Activated CD8-positive, alpha-beta memory T cell treated with anti-CD3 and anti-CD28 coated beads for 24 hours (primary cell): ENCODE results near the gene ARHGEF3.

Experiments used
- DNase-seq: peaks from one replicate; pipeline ENCODE4 v3.0.0-alpha.2; 2020

The ARHGEF3 gene

GRCh38 chr3:56801662-56802377 is at the start of gene ARHGEF3:
ARHGEF3 (minus strand) TSS chr3:56801949; CDS start chr3:56801798, 151 bp downstream.
- DNase-seq = peak; percentile 98

- no peak for DNase-seq
Measured at GRCh38 chr3:56849698-56850097, 47.9 kb upstream of the ARHGEF3 start.

DNA sequence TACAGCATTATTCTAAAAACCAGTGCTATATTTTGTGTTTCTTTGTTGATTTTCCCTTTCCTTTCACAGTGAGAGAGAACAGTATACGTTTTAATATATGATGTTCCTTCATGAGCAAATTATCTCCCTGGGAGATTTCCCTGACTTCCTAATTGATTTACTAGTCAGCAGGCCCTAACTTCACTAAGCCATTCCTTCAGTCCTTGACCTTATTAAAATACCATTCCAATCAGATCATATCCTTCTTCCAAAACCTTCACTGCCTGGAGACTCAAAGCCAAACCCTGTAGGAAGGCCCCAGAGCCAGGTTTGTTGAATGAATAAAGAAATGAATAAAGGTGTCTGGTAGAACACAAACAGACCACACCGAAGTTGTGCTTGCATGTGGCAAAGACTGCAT is 43.8 kb upstream of the ARHGEF3 start:
- DNase-seq = no peak

DNA sequence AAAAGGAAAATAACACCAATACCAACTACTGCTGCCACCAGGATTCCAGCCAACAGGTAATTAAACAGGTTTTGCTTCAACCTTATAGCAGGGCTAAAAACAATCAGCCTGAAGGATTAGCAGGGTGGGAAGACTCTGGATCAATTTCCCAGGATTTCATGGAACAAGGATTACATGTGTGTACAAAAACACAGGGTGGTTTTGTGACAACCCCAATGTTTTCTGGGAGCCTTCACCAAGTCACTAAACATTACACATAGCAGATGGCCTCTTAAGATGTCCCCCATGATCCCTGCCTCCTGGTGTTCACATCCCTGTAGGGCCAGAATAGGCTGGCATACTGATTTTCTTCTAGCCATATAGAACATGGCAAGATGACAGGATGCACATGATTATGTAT is 42.8 kb upstream of the ARHGEF3 start:
- no peak for DNase-seq

GRCh38 chr3:56839784-56840715 is 38.3 kb upstream of the ARHGEF3 start:
- DNase-seq = no peak

GRCh38 chr3:56838448-56838847 is 36.7 kb upstream of the ARHGEF3 start:
- no peak for DNase-seq

DNA sequence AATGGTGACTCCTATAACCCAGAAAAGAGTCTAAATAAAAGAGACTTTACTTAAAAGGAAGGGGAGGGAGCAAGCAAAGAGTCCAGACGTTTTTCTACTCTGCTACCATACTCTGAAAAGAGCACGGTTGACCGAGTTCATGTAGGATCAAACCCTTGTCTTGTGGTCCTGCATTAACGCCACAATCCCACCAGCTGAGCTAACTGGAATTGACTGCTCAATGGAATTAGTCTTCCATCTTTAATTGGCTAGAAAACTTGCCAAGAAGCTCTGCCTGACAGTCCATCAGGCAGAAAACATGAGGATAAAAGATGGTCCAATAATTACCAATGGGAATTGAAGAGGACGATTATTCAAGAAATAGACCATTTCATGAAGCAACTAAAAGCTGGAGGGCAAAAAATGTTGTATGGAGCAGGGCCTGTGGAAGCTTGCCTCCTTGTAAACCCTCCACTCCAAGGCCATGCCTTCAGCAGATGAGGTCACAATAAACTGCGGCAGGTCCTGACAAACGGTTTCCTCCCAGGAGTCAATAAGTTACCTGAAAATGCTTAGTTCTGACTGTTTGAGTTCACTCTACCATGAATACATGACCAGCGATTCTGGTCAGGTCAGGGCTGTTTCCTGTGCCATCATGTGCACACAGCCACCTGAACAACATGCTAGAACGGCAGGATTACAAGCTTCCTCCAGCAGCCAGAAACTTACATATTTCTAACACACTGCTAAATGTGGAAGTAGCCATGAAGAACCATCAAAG is 35.6 kb upstream of the ARHGEF3 start:
- no peak for DNase-seq

DNA sequence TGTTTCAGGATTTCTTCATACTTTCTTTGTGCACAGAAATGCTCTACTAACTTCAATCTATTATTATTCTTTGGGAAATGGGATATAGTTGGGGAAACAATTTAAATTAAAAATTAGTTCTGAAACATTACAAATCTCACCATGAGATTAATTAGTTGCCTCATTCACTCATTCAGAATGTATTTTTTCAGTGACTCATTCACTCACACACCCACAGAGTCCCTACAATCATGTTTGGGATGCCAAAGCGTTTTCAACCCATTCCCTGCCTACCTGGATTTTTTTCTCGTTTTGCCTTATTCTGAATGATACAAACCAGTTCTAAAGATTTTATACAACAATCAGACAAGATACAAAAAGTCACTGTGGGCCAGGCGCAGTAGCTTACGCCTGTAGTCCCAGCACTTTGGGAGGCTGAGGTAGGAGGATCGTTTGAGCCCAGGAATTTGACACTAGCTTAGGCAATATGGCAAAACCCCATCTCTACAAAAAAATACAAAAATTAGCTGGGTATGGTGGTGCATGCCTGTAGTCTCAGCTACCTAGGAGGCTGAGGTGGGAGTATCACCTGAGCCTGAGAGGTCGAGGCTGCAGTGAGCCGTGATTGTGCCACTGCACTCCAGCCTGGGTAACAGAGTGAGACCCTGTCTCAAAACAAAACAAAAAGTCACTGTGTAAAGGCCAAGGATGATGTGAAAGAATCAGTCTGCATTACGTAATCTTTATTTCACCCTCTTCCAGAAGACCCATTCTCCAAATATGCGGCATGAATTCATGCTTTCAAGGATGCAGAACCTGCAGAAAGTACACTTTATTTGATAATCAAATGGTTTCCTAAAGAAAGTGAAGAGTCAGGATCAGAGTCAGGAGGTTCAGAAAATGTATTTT is 34.8 kb upstream of the ARHGEF3 start:
- no peak for DNase-seq

- DNase-seq = no peak
Measured at GRCh38 chr3:56835650-56836227, 34.0 kb upstream of the ARHGEF3 start.

- no peak for DNase-seq
Measured at GRCh38 chr3:56833536-56833935, 31.8 kb upstream of the ARHGEF3 start.

DNA sequence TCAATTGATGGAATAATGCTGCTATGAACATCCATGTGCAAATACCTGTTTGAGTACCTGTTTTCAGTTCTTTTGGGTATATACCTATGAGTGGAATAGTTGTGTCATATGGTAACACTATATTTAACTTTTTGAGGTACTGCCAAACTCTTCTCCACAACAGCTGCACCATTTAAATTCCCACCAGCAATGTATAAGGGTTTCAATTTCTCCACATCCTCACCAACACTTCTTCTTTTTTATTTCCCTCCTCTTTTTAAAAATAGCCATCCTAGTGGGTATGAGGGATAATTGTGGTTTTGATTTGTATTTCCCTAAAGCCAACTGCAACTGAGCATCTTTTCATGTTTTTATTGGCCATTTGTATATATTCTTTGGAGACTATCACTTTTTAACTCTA is 31.3 kb upstream of the ARHGEF3 start:
- DNase-seq = no peak

DNA sequence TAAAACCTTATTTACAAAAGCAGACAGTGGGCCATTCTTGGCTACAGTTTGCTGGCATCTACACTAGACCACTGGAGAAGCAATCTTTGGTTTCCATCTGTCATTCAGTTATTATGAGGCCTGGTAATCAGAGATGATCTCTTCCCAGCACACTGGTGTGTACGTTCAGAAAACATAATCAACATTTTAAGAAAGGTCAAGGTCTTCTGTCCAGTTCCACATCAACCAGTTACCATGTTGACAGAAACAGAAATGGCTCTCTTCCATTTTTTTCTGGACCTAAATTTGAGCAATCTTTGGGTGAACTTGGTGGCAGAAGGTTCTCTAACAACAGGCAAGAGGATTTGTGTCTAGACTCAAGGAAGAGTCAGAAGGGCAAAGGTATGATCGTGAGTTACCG is 29.8 kb upstream of the ARHGEF3 start:
- DNase-seq = no peak

GRCh38 chr3:56830884-56831283 is 29.1 kb upstream of the ARHGEF3 start:
- no peak for DNase-seq

DNA sequence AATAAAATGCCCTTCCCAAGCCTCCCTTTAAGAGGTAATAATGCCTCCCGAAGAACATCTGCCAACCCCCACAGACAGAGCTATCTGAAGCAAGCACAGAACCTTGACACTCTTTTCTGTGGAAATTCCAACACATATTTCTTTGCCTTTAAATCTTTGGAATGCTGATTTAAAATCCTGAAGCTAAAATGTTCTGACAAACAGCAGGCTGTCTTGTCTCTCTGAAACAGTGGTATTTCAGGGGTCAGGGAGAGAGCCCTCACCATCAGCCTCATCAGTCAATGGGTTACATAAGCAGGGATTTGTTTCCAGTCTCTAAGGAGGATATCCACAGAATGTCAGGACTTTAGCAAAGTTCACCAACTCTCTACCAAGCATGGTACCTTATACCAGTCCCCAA is 27.8 kb upstream of the ARHGEF3 start:
- no peak for DNase-seq

DNA sequence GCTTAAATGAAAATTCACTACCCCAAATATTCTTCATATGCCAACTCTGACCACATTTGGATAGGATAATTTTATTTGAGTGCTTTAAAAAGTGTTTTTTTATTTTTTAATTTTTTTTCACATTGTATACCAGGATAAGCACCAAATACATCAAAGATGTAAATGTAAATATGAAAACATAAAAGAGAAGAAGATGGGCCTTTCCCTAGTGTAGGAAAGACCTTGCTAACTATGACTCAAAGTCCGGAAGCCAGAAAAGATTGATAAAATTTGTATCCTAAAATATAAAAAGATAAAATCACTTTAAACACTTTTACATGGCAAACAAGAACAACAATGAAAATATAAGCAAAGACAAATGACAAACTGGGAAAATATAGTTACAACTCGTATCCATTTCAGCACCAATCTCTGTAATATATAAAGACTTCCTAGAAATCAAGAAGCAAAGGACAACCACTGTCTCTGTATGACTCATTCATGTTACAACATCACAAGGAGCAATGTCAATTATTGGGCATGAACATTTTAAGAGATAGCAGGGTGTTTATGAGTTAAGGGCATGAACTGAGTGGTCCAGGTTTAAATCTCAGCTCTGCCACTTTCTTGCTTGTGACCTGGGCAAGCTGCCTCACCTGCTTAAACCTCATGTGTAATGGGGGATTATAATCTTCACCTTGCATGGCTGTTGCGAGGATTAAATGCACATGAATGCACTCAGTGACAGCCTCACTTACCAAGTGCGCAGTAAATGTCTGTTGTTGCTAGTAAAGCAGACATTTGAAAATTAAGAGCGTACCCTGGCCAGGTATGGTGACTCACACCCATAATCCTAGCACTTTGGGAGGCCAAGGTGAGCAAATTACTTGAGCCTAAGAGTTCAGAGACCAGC is 25.3 kb upstream of the ARHGEF3 start:
- no peak for DNase-seq

DNA sequence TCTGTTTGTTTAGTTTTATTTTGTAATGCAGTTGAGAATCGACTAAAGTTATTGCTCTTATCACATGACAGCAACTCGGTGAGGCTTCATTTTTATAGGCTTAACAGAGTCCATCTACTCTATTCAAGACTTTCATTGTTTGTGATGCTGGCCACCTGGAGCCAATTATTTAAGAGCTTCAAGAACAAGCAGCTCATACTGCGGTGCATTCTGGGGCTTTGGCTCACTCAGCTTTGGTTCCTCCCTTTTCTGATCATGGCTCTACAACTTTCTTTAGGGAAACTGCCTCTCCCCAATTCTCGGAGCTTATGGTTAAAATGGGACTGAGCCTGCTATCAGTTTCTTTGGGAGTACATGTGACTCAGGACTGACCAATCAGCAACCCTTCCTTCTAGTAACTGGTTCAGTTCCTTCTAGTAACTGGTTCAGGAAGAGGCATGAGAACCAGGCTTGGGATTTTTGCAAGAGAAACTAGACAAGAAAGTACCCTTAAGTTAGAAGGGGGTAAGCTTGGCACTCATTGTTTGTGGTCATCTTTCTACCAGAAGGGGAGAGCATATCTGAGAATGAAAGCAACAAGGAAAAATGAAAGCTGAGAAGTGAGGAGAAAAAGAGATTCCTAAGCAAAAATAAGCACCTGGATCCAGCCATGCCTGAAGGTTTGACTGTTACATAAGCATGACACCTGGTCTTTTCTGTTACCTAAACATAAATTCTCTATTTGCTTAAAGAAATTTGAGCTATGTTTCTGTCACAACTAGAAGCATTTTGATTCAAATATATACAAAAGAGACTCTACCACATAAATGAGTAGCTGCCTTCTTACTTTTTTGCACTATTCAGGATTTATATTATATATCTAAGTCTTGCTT is 24.1 kb upstream of the ARHGEF3 start:
- no peak for DNase-seq

DNA sequence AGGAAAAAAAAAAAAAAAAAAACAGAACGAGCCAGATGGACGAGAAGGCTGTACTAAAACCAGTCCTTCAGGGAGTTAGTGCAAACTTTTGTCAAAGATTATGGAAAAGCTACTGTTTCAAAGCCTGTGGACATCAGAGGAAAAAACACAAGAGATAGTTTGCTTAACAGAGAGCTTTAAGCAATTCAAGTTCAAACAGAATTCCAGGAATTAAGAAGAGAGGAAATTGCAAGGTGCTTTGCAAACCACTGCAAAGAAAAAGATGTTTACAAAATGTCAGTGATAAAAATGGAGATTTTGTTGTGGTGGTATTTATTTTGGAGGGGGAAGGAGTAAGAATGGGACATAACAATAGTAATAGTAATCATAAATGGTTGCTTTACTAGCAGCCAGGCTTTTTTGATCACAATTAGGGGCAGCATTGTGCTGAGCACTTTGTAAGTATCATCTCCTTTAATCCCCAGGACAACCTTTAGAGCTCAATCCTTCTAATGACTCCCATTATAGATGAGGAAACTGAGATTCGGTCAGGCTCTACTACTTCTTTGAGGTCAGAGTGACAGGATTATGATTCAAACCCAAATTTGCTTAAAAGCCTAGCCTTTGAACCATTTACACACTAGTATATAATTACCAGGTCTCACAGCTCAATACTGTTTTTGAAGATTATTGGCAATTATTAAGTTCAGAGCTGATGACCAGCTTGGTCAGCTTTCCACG is 22.4 kb upstream of the ARHGEF3 start:
- no peak for DNase-seq

- DNase-seq = no peak
Measured at GRCh38 chr3:56823421-56823926, 21.7 kb upstream of the ARHGEF3 start.

DNA sequence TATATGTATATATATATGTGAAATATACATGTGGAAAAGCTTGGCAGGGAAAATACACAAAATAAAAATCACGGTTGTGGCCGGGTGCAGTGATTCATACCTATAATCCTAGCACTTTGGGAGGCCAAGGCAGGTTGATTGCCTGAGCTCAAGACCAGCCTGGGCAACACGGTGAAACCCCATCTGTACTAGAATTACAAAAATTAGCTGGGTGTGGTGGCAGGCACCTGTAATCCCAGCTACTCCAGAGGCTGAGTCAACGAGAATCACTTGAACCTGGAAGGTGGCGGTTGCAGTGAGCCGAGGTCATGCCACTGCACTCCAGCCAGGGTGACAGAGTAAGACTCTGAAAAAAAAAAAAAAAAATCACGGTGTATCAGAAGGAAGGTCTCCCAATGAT is 20.8 kb upstream of the ARHGEF3 start:
- DNase-seq = no peak
